Putamen (tissue), 1 donor: Measurements from ENCODE around the gene NLRC4.
"Not testable (repeated sequence)": the region's sequence is repeated elsewhere in the genome, so short reads cannot be mapped to it uniquely, and the experiment has no call there.

Source experiments
- DNase-seq: peaks from one replicate; pipeline ENCODE4 v3.0.0-alpha.2; 2016; ENCODE audit warnings: low spot score

Gene NLRC4

DNA sequence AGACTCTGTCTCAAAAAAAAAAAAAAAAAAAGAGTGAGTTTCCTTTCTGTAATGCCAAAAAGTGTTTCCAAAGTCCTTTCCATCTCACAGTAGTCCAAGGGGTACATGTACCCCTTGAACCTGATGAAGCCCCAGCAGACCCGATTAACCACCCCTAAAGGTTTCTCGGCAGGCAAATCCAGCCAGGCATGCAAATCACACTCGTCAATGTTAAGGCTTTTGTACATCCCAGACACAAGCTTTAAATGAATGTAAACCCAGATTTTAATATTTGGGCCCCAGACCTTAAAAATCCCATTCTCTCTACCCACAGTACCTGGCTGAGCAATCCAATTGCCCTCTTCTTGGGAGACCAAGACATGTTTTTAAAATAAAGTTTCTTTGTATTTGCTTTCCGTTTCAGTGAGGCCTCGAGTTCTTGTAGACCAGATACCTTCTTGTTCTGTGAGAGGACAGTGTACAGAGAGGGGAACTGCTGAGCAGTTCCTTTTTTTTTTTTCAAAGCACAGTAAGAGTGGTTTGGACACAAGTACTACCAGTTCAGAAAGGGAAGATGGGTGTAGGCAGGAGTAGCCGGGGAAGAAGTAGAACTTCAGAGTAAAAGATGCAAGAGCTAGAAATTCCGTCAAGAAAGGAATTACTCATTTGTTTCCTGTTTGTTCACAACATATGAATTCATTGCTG is at the start of gene NLRC4:
TSS of gene NLRC4 (minus strand) at position 465 of the 684 bp plus-strand sequence. CDS start 8,111 bp downstream, outside the sequence.
- DNase-seq: peak; percentile 21

GRCh38 chr2:32310577-32310976 is 45.9 kb upstream of the NLRC4 start:
- no peak for DNase-seq

- DNase-seq: not testable (repeated sequence)
Measured at GRCh38 chr2:32293966-32294562, 29.4 kb upstream of the NLRC4 start.

DNA sequence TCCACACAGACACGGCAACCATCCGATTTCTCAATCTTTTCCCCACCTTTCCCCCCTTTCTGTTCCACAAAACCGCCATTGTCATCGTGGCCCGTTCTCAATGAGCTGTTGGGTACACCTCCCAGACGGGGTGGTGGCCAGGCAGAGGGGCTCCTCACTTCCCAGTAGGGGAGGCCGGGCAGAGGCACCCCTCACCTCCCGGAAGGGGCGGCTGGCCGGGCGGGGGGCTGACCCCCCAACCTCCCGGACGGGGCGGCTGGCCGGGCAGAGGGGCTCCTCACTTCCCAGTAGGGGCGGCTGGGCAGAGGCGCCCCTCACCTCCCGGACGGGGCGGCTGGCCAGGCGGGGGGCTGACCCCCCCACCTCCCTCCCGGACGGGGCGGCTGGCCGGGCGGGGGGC is 28.8 kb upstream of the NLRC4 start:
- DNase-seq: not testable (repeated sequence)

GRCh38 chr2:32291746-32292145 is 27.1 kb upstream of the NLRC4 start:
- DNase-seq: no peak

- no peak for DNase-seq
Measured at GRCh38 chr2:32290000-32290339, 25.3 kb upstream of the NLRC4 start.

GRCh38 chr2:32289165-32289999 is 24.7 kb upstream of the NLRC4 start:
- DNase-seq: no peak

DNA sequence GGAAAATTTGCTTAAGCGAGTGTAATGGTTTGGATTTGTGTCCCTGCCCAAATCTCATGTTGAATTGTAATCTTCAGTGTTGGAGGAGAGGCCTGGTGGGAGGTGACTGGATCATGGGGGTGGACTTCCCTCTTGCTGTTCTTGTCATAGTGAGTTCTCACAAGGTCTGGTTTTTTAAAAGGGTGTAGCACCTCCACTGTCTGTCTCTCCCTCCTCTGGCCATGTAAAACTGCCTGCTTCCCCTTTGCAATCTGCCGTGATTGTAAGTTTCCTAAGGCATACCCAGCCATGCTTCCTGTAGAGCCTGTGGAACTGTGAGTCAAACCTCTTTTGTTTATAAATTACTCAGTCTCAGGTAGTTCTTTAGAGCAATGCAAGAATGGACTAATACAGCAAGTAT is 19.6 kb upstream of the NLRC4 start:
- no peak for DNase-seq

DNA sequence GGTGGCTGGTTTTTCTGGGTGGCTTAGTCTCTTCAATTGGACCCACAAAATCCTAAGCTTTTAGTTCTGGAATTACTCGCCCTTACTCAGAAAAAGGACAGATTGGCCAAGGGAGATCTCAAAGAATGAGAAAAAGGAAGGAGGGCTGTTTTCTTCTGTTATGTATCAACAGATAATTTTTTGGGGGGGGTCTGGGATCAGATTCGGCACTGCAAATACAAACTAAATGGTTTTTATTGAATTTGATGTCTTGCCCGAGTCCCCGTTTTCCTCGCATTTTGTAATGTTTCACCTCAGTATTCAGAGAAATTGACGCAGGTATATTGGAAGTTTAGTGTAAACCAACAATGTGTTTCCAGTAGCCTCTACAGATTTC is 13.8 kb upstream of the NLRC4 start:
- DNase-seq: no peak

- peak; percentile 93 for DNase-seq
Measured at GRCh38 chr2:32277674-32278477, 13.2 kb upstream of the NLRC4 start, which contains the start of gene YIPF4. Gene YIPF4 (plus strand): TSS chr2:32277904. CDS start chr2:32278156, 252 bp downstream.

- no peak for DNase-seq
Measured at GRCh38 chr2:32277363-32277673, 12.6 kb upstream of the NLRC4 start.

DNA sequence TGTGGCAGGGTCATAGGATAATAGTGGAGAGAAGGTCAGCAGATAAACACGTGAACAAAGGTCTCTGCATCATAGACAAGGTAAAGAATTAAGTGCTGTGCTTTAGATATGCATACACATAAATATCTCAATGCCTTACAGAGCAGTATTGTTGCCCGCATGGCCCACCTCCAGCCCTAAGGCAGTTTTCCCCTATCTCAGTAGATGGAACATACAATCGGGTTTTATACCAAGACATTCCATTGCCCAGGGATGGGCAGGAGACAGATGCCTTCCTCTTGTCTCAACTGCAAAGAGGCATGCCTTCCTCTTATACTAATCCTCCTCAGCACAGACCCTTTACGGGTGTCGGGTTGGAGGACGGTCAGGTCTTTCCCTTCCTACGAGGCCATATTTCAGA is 11.1 kb upstream of the NLRC4 start:
- DNase-seq: not testable (repeated sequence)

DNA sequence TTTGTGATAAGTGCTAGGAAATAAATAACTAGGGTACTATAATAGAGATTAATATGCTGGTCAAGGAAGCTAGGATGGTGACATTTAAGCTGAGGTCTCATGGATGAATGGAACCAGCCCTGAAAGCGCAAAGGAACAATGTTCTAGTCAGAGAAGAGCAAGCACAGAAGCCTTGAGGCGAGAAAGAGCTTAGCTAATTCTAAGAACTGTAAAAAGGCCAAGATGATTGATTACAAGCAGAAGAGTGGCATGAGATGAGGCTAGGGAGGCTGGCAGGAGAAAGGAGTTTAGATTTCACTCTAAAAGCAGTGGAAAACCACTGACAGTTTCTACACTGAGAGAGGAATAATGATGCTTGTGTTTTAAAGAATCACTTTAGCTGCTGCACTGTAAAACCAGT is 9.6 kb upstream of the NLRC4 start:
- no peak for DNase-seq

DNA sequence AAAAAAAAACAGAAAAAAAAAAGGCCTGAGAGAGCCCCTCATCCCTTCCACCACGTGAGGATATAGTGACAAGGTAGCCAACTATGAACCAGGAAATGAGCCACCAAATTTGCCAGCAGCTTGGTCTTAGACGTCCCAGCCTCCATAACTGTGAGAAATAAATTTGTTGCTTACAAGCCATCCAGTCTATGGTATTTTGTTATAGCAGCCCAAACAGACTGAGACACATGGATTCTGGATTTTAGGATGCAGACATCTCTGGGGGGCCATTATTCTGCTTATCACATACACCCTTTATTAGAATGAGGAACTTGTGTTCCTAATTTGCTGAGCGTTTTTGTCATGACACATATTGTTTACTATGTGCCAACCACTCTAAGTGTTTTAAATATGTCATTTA is 7.6 kb upstream of the NLRC4 start:
- no peak for DNase-seq

- DNase-seq: no peak
Measured at GRCh38 chr2:32271063-32271462, 6.4 kb upstream of the NLRC4 start.

DNA sequence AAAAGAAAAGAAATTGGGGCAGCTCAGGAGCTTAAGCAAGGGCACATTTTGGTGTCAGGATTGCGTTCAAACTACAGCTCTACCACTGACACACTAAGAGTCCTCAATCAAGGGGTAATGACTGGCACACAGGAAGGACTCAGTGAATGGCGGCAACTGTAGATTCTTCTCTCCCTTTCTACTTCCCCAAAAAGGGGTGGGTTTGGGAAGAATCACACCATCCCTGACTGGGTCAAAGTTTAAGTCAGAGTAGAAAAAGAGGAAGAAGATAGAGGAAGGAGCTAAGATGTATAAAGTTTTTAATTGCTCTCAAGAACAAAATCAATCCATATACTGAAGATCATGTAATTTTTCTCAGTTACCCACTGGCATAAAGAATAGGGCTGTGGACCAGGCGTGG is 2.6 kb downstream of the NLRC4 start:
- peak; percentile 29 for DNase-seq

DNA sequence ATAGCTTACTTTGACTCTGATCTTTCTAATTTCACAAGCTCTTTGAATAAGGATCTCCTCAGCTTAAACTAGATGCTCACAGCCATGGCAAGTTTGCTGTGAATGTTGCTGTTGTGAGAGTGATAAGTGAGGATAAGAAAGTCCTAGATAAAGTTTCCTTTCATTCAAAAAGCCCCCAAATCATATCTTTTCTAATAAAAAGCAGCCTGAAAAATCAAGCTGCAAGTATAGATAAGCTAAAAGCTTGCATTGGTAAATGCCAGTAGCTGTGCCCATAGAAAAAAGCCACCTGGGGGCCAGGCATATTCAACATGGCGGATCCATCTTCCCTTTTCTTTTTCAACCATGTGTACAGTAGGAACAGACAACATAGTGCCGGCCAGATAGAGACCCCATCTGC is 4.3 kb downstream of the NLRC4 start:
- no peak for DNase-seq

DNA sequence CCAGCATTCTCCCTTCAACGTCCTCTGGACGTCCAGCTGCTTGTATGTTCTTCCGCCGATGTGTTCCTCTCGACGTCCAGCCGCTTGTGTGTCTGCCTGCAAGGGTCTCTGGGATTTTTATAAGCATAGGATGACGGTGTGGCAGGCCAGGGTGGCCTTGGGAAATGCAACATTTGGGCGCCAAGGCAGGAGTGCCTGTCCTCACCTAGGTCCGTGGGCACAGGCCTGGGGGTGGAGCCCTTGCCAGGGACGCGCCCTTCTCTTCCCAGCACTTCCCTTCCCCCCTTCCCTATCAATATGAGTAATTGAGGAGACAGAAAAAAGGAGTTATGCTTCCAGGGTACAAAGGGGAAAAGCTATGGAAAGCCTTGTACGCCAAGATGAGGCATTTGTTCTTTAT is 6.4 kb downstream of the NLRC4 start:
- no peak for DNase-seq

GRCh38 chr2:32250290-32250689 is 14.4 kb downstream of the NLRC4 start:
- DNase-seq: no peak

DNA sequence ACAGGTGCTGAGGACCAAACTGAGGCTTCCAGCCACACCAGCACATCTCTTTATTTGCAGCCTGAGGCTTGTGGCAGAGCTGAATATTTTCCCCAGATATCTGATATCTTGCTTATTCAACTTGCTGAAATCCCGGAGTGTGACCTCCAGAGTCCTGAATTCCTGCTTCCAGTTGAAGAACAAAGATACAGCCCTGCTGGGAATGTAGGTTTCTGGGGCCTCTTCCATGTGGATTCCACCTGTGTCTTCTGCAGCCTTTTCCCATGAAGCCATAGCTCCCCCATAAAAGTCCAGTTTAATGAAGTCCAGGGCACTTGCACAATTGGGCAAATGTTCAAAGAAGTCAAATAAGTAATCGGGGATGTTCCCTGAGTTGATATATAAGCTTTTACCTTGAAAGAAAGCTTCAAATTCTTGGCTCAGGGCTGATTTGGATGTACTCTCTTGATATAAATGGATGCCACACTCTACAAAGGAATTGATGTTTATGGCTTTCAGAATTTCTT is 14.9 kb downstream of the NLRC4 start:
- DNase-seq: no peak

DNA sequence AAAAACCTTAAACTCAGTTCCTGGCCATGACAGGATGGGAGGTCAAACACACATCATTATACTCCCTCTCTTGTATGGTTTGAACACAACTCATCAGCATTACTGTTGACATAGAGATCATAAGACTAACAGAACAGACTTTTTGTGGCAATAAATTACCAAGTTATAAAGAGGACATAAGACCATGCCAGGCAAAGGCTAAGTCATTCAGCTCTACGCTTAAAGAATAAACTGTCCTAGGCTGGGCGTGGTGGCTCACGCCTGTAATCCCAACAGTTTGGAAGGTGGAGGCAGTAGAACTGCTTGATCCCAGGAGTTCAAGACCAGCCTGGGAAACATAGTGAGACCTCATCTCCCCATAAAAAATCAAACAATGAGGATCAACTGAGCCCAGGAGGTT is 16.4 kb downstream of the NLRC4 start:
- no peak for DNase-seq

DNA sequence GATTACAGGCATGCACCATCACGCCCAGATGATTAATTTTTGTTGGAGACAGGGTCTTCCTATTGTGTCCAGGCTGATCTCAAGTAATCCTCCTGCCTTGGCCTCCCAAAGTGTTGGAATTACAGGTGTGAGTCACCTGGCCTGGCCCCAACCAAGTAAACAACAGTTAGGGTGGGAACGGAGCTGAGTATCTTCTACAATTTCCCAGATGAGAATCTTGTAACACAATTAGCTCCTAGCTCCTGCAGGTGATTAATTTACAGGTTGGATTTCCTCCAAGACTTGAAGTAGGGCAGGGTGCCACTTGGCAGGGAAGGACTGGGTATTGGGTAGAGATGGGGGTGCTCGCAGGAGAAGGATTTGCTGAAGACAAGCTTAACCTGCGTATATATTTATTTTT is 17.8 kb downstream of the NLRC4 start:
- DNase-seq: no peak
